Stimulated activated CD8-positive, alpha-beta memory T cell treated with anti-CD3 and anti-CD28 coated beads, Interleukin-15, amount 100 ng/mL, for 4 hours (primary cell): Measurements from ENCODE around the gene CACNB1.
"Not testable (repeated sequence)": the region's sequence is repeated elsewhere in the genome, so short reads cannot be mapped to it uniquely, and the experiment has no call there.

Source experiments
- DNase-seq, 2 donors: peaks; one replicate each; pipeline ENCODE4 v3.0.0-alpha.2; 2020; ENCODE audit warnings: low read depth in 2 of 2

The CACNB1 gene

DNA sequence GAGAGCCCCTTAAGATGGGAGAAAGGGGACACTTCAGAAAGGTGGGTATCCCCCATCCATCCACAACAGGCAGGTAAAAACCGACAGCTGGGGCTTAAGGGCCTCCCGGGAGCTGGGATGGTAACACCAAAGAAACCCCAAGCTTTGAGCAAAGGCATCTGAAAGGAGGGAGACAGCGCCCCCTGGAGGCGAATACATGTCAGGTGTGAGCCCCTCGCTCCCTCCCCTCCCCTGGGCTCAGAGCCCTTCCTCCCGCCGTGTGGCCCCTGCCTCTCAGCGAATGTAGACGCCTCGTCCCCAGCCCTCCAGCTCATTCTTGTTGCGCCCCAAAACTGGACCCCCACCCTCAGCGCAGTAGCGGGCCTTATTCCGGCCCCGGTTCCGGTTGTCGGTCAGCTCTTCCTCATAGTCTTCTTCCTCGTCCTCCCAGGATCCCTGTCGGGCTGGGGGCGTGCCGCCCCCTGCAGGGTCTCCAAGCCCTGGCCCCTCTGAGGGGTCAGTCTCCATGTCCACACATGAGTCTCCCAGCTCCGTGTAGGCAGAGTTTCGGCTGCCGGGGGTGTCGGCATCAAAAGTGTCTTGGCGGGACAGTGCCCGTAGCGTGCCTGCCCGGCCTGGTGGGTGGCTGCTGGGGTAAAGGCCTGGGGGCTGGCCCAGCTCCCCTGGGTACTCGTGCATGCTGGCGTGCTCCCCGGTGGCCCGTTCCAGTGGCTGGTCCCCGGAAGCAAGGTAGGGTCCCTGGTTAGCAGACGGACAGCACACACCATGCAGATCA lies 22.4 kb downstream of the CACNB1 start:
- peak in 1 of 2 donors; percentile 54 for DNase-seq

- no peak for DNase-seq
These were observed 23.8 kb downstream of the CACNB1 start for GRCh38 chr17:39173526-39174274.

GRCh38 chr17:39173080-39173479 lies 24.4 kb downstream of the CACNB1 start:
- DNase-seq = no peak

GRCh38 chr17:39171933-39172332 lies 25.5 kb downstream of the CACNB1 start:
- no peak for DNase-seq

GRCh38 chr17:39170558-39170957 lies 26.9 kb downstream of the CACNB1 start:
- no peak for DNase-seq

DNA sequence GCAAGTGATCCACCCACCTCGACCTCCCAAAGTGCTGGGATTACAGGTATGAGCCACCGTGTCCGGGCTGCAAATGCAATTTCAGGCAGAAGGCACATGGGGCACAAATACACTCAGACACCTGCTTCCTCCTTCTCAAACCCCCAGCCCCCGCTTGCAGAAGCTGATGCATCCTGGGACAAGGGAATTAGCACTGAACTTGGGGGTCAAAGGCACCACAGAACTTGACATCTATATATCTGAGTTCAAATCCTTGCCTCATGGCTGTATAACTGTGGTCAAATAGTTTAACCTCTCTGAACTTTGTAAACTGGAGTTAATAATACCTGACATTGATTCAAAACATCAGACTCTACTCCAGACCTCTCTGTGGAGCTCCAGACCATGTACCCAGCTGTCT lies 27.4 kb downstream of the CACNB1 start:
- no peak for DNase-seq

DNA sequence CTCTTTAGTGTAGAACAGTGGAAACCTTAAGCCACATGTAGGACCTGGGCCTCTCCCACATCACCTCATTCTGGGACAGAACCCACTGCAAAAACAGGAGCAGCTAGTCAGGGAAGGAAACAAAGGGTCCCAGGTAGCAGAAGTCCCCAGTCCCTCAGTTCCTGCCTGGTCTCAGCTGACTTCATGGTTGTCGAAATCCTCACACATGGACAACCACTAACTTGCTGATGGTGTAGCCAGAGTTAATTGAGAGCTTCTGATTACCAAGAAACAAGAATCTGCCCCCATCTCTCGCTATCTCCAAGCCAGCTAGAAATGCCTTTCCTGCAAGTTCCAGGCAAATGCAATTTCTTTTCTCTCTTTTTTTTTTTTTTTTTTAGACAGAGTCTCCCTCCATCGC lies 28.0 kb downstream of the CACNB1 start:
- no peak for DNase-seq

DNA sequence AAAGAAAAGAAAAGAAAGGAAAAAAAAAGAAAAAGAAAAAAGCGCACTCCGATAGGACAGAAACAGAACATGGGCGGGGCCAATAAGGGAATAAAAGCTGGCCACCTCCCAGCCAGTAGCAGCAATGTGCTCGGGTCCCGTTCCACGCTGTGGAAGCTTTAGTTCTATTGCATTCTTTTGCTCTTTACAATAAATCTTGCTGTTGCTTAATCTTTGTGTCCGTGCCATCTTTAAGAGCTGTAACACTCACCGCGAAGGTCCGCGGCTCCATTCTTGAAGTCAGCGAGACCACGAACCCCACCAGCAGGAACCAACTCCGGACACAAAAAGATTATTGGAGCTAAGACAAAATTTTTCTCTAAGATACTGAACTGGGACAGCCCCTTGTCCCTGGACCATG lies 28.4 kb downstream of the CACNB1 start:
- DNase-seq = no peak

GRCh38 chr17:39168503-39168902 lies 29.0 kb downstream of the CACNB1 start:
- DNase-seq = not testable (repeated sequence)

- no peak for DNase-seq
These were observed 30.0 kb downstream of the CACNB1 start for GRCh38 chr17:39167476-39167875.

DNA sequence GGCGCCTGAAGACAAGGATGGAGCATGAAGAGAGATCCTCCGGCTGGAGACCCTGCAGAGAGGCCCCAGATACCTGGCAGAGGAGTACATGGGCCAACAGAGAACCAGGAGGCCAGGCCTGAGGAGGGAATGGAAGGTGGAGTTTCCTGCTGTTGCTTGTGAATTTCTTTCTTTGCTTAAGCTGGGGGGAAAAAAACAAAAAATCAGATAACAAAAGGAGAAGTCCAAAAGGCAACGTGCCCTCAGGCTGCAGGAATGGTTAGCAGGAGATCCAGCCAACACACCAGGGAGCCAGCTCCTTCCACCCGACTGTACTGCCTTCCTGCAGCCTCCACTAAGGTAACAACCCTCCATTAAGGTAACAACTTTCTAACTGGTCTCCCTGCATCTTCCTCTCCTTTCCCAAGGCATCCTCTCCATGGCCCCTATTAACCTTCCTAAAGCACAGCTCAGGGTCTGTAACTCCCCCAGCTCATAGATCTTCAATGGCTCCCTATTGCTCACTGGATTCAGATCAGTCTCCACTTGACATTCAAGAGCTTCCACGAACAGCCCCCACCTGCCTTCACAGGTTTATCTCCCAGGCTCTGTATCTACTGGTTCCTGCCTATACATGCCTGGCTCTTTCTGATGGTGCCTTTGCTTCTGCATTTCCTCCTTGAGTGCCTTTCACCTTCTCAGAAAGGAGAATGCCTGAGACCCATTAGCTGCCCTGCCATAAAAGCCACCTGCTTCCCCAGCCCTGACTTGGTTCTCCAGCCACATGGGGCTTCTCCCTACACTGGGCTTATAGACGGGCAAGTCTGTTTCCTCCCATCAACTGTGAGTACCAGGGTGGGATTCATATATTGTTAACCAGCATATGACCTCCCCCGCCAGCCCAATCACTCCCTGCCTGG lies 30.8 kb downstream of the CACNB1 start:
- DNase-seq = no peak

- DNase-seq = no peak
These were observed 31.6 kb downstream of the CACNB1 start, which contains the start of gene ARL5C for GRCh38 chr17:39165841-39166349. Gene ARL5C, minus strand, starts transcription at chr17:39166161. Its CDS starts 401 bp downstream, at chr17:39165760.

- no peak for DNase-seq
These were observed 32.2 kb downstream of the CACNB1 start for GRCh38 chr17:39165178-39165840.

- peak; percentile 50 to 55 for DNase-seq
These were observed 32.8 kb downstream of the CACNB1 start for GRCh38 chr17:39164675-39165143.

DNA sequence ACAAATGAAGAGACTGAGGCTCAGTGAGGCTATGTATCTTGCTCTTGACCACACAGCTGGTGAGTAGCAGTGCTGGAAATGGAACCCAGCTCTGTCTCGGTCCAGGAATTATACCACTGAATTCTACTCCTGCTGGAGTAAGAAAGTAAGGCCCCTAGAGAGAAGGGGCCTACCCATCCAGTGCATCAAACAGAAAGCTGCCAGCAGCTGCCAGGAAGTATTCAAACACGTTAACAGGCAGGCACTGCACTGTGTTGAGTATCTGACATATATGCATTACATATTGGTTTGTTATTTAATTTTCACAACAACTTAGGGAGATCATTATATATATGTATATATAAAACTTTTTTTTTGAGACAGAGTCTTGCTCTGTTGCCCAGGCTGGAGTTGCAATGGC lies 35.5 kb downstream of the CACNB1 start:
- DNase-seq = no peak

- DNase-seq = no peak
These were observed 38.8 kb downstream of the CACNB1 start for GRCh38 chr17:39158623-39159022.

GRCh38 chr17:39156491-39156890 lies 41.0 kb downstream of the CACNB1 start:
- DNase-seq = no peak

DNA sequence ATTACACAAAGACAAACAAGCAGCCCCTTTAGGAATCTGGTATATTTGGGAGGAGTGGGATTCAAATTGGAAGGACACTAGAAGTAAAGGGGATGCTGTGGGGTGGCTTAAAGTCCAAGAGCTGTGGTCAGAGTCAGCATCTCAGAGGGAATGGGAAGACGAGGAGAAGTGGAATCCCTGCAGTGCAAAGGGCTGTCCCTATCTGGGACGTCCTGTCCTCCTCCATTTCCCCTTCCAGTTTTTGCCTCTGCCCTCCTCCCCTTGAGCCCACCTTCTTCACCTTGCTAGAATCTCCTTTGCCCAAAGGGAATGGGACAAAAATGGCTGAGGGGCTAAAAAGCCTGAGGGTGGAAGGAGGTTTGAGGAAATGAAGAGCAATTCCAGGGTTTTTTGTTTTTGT lies 41.8 kb downstream of the CACNB1 start:
- DNase-seq = no peak

- peak; percentile 79 to 85 for DNase-seq
These were observed 43.8 kb downstream of the CACNB1 start for GRCh38 chr17:39153599-39154051.

- DNase-seq = no peak
These were observed 45.3 kb downstream of the CACNB1 start for GRCh38 chr17:39151943-39152818.
